Astrocyte of the spinal cord (primary cell): ENCODE results near the gene DYDC2.

Experiments
- DNase-seq: peaks from one replicate; pipeline ENCODE4 v3.0.0; 2011; ENCODE audit warnings: low read depth, low spot score
- H3K4me3 ChIP-seq: 2 replicates; pipeline ENCODE4 v1.5.1; 2011; ENCODE audit warnings: low read depth, mild to moderate bottlenecking, low read length, moderate library complexity
- in situ Hi-C: cut with HindIII; loops from 2 replicates; pipeline ENCODE4 v1.10.0; 2017; ENCODE audit warnings: low sequenced_read_pairs
- TF ChIP-seq, protein P1 (sequence below): IDR thresholded peaks from 2 replicates; pipeline ENCODE4 v1.5.1; 2012; ENCODE audit warnings: low read depth, mild to moderate bottlenecking, low read length, inconsistent platforms

DYDC2 gene

GRCh38 chr10:80382989-80383388, 26.4 kb downstream of the DYDC2 start:
- no peak overlapping the region for H3K4me3 ChIP-seq

GRCh38 chr10:80390740-80391139, 34.2 kb downstream of the DYDC2 start:
- DNase-seq, result no peak
- in situ Hi-C loops, result no loop called here
- TF ChIP-seq, protein P1, sequence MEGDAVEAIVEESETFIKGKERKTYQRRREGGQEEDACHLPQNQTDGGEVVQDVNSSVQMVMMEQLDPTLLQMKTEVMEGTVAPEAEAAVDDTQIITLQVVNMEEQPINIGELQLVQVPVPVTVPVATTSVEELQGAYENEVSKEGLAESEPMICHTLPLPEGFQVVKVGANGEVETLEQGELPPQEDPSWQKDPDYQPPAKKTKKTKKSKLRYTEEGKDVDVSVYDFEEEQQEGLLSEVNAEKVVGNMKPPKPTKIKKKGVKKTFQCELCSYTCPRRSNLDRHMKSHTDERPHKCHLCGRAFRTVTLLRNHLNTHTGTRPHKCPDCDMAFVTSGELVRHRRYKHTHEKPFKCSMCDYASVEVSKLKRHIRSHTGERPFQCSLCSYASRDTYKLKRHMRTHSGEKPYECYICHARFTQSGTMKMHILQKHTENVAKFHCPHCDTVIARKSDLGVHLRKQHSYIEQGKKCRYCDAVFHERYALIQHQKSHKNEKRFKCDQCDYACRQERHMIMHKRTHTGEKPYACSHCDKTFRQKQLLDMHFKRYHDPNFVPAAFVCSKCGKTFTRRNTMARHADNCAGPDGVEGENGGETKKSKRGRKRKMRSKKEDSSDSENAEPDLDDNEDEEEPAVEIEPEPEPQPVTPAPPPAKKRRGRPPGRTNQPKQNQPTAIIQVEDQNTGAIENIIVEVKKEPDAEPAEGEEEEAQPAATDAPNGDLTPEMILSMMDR, result no peak

More at GRCh38 chr10:80382989-80383388, 26.4 kb downstream of the DYDC2 start:
- TF ChIP-seq, protein P1, result peak; percentile 66
- in situ Hi-C loops, result no loop called here
- DNase-seq, result peak; percentile 40

DNA sequence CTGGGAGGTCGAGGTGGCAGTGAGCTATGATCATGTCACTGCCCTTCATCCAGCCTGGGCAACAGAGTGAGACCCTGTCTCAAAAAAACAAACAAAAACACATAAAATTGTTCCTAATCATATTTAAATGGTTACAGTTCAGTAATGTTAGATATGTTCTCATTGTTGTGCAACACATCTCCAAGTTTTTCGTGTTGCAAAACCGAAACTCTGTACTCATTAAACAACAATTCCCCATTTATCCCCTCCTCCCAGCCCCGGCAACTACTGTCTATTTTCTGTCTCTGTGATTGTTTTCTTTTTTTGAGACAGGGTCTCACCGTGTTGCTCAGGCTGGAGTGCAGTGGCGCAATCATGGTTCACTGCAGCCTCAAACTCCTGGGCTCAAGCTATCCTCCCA, 35.7 kb downstream of the DYDC2 start:
- TF ChIP-seq, protein P1, result no peak
- H3K4me3 ChIP-seq, result no peak overlapping the region
- no peak for DNase-seq
- in situ Hi-C loops, result no loop called here

More at GRCh38 chr10:80390740-80391139, 34.2 kb downstream of the DYDC2 start:
- H3K4me3 ChIP-seq, result no peak overlapping the region

- DNase-seq, result no peak
- in situ Hi-C loops, result no loop called here
- TF ChIP-seq, protein P1, result no peak
- H3K4me3 ChIP-seq, result no peak overlapping the region
These were observed 37.9 kb downstream of the DYDC2 start for GRCh38 chr10:80394358-80394916.

- H3K4me3 ChIP-seq, result no peak overlapping the region
- TF ChIP-seq, protein P1, result no peak
- in situ Hi-C loops, result no loop called here
- no peak for DNase-seq
These were observed 40.4 kb downstream of the DYDC2 start for GRCh38 chr10:80397014-80397413.

- TF ChIP-seq, protein P1, result no peak
- H3K4me3 ChIP-seq, result no peak overlapping the region
- in situ Hi-C loops, result no loop called here
- no peak for DNase-seq
These were observed 43.7 kb downstream of the DYDC2 start for GRCh38 chr10:80400136-80400804.
